ENCODE measurements around the gene CCDC60.

GRCh38 chr12:119296535-119296934 lies 38.0 kb upstream of the CCDC60 start:
- no peak for TF ChIP-seq CTCF (IDR thresholded peaks at IDR 0.05; ENCODE audit: insufficient read depth, low read length)
- TF ChIP-seq POLR2AphosphoS5 (IDR thresholded peaks at IDR 0.05; ENCODE audit: low read depth): no peak
- no peak for TF ChIP-seq GABPA (IDR thresholded peaks at IDR 0.05; ENCODE audit: low read depth)
- no peak for TF ChIP-seq REST (IDR thresholded peaks at IDR 0.05; ENCODE audit: insufficient replicate concordance, low read depth)
